HG03135 (cell line): Measurements from ENCODE around the gene LYRM7.
A peak's percentile ranks its signal among the peaks of the same experiment; 100 is the strongest.
"Not testable (repeated sequence)": the region's sequence is repeated elsewhere in the genome, so short reads cannot be mapped to it uniquely, and the experiment has no call there.

Source experiments
- ATAC-seq: cut with Tn5 transposase; IDR thresholded peaks from one replicate; pipeline ENCODE4 v1.9.1; 2021; ENCODE audit warnings: mild to moderate bottlenecking, moderate library complexity; ENCODE audit not compliant: unreplicated experiment

Gene LYRM7

DNA sequence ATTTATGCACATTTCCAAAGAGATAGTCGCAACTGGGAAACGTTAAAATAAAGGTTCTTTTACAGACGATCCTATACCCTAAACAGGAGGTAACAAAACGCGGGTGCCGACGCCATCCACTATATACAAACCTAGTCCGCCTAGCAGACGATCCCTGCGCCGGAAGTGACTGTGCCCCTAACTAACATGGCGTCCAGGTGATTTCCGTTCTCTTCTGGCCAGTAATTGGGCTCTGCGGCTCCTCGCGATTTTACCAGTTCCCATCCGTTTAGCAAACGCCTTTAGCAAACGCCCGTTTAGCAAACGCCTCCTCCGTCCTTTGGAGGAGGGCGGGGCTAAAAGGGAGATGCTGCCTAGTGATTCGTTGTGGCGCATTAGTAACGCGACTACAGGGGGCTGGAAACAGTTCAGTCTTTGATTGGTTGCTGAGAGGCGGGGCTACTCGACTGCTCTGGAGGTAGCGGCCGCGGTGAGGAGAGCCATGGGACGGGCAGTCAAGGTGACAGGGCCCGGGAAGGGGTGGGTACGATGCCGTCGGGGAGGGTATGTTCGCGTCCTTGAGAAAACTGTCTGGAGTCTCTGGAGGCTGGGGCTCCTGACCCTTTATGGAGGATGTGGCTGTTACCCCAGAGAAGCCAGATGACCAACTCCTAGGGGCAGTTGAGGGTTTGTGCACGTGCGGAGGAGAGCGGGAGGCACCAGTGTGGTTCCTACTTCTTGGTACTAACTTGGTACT is at the start of gene LYRM7:
TSS of gene LYRM7 (plus strand) at position 405 of the 736 bp plus-strand sequence. CDS start at position 482, 77 bp downstream.
- ATAC-seq, result peak; percentile 98

DNA sequence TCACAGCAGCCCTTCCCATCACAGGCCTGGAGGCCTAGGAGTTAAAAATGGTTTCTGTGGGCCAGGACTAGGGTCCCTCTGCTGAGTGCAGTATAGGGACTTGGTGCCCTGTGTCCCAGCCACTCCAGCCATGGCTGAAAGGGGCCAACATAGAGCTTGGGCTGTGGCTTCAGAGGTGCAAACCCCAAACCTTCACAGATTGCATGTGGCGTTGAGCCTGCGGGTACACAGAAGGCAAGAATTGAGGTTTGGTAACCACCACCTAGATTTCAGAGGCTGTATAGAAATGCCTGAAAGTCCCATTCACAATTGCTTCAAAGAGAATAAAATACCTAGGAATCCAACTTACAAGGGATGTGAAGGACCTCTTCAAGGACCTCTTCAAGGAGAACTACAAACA is 43.5 kb upstream of the LYRM7 start:
- not testable (repeated sequence) for ATAC-seq

DNA sequence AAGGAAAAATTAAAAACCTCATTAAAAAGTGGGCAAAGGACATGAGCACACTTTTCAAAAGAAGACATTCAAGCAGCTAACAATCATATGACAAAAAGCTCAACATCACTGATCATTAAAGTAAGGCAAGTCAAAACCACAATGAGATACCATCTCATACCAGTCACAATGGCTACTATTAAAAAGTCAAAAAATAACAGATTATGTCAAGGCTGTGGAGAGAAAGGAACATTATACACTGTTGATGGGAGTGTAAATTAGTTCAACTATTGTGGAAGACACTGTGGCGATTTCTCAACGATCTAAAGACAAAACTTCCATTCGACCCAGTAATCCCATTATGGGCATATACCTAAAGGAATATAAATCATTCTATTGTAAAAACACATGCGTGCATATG is 41.4 kb upstream of the LYRM7 start:
- no peak for ATAC-seq

DNA sequence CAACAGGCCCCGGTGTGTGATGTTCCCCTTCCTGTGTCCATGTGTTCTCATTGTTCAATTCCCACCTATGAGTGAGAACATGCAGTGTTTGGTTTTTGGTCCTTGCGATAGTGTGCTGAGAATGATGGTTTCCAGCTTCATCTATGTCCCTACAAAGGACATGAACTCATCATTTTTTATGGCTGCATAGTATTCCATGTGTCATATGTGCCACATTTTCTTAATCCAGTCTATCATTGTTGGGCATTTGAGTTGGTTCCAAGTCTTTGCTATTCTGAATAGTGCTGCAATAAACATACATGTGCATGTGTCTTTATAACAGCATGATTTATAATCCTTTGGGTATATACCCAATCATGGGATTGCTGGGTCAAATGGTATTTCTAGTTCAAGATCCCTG is 37.7 kb upstream of the LYRM7 start:
- ATAC-seq, result not testable (repeated sequence)

DNA sequence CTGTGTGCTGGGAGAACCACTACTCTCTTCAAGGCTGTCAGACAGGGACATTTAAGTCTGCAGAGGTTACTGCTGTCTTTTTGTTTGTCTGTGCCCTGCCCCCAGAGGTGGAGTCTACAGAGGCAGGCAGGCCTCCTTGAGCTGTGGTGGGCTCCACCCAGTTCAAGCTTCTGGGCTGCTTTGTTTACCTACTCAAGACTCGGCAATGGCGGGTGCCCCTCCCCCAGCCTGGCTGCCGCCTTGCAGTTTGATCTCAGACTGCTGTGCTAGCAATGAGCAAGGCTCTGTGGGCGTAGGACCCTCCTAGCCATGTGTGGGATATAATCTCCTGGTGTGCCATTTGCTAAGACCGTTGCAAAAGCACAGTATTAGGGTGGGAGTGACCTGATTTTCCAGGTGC is 32.3 kb upstream of the LYRM7 start:
- not testable (repeated sequence) for ATAC-seq

DNA sequence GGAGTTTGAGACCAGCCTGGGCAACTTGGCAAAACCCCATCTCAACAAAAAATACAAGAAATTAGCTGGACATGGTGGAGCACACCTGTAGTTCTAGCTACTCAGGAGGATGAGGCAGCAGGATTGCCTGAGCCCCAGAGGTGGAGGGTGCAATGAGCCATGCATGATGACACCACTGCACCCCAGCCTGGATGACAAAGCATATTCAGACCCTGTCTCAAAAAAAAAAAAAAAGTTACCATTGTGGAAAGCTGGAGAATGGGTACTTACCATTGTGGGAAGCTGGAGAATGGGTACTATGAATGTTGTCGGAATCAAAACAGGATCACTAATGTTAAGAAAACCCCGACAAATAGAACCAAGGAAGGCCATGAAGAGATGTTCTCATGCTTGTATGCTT is 31.4 kb upstream of the LYRM7 start:
- no peak for ATAC-seq

DNA sequence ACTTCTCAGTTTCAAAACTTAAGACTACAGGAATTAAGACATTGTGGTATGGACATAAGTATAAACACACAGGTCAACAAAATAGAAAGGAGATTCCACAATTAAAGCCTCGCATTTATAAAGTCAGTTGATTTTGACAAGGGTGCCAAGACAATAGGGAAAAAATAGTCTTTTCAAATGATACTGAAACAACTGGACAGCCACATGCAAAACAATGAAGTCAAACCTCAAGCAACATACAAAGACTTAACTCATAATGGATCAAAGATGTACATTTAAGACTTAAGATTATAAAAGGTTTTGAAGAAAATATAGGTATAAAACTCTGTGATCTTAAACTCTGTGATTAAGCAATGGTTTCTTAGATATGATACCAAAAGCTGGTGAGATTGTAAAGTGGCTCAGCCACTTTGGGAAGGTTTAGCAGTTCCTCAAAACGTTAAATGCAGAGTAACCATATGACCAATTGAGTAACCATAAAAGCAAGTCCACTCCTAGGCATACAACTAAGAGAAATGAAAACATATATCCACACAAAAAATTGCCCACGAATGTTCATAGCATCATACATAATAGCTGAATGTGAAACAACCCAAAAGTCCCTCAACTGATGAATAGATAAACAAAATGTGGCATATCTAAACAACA is 27.6 kb upstream of the LYRM7 start:
- no peak for ATAC-seq

DNA sequence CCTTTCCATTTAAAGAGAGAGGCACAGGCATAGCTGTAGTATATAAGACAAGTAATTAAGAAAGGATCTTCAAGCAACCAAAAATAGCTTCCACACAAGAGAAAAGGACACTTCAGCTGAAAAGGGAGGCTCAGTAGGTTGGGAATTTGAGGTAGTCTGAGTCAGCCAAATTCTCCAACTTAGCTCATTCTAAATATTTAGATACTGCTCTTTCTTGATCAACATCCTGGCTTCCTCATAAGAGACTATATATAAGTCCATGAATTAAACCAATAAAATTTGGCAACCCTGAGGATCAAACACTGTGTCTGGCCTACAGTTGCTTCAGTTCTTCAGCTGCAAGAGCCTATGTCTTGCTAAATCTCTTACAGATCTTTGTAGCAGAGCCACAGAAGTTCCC is 23.5 kb upstream of the LYRM7 start:
- no peak for ATAC-seq

DNA sequence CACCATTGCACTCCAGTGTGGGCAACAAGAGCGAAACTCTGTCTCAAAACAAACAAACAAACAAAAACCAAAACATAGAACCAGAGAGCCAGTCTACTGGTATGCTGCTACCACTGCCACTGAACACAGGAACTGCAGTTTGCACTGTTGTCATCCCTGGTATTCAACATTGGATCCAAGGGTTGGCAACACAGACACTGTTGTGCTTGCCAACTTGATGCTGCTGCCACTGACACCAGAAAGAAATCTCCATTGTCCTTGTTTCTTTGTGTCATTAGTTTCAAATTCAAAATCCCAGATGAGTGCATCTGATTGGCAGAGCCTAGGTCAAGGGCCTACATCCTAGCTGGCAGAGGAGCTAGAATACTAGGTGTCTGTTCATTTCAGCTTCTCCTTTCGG is 21.9 kb upstream of the LYRM7 start:
- no peak for ATAC-seq

DNA sequence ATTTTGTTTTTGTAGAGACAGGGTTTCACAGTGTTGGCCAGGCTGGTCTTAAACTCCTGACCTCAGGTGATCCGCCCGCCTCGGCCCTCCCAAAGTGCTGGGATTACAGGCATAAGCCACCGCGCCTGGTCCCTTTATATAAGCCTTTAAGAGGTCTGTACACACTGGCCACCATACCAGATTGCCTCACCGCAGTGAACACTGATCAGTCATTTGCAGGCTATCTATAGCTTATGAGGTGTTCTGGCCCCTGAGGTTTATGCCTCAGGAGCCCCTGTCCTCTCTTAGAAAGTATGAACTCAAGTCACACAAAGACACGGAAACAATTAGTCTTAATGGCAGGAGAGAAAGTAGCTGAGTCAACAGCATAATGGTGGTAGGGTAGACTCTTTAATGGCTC is 20.3 kb upstream of the LYRM7 start:
- no peak for ATAC-seq

DNA sequence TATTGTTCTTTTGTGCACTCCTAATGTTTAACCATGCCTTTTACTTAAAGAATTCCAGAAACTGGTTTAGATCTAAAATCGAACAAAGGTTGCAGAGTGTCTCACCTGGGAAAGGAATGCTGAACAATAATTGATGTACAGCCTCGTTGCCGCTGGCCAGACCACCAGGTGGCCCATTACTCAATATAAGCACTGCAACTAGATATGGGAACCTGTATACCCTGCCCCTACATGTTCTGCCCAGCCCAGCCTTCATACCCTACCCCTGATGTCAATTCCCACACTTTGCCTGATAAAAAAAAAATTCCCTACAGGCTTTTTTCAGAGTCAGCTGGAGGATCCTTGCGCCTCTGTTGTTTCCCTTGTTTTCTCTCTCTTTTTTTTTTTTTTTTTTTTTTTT is 19.5 kb upstream of the LYRM7 start:
- ATAC-seq, result no peak

DNA sequence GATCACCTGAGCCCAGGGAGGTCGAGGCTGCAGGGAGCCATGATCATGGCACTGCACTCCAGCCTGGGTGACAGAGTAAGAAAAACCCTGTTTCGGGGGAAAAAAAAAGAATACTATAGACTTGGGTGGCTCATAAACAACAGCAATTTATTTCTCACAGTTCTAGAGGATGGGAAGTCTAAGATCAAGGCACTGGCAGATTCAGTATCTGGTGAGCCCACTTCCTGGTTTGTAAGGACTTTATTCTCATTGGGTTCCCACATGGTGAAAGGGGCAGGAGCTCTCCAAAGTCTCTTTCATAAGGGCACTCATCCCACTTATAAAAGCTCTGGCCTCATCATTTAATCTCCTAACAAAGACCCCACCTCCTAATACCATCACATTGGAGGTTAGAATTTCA is 14.4 kb upstream of the LYRM7 start:
- ATAC-seq, result no peak

DNA sequence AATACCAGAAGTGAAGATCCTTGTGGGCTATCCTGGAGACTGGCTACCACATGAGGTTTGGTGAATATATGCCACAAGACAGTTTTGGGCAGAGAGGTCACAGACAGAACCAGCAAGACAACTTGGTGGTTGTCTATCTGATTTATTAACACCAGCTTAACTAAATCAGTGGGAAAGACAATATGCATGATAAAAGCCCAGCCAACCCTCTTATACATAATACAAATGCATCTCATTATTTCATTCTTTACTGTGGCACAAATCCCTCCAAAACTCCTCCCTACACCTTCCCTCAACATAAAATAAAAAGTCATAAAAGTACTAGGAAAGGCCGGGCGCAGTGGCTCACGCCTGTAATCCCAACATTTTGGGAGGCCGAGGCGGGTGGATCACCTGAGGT is 13.8 kb upstream of the LYRM7 start:
- ATAC-seq, result no peak

DNA sequence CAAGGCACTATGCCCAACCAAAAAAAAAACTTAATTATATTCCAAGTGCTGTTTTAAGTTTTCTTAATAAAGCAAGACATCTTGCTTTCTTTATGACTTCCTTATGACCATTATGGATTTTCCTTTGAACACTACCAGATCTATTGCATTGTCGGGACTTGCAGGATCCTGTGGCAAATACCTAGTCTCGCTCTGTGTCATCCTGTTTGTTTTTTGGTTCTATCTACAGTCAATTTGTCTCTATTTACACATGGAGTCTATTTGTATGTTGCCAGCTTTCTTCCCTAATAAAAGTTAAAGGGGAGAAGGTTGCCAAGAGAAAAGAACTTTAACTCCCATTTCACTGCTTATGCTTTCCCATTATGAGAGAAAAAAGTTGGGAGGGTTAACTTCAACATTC is 10.6 kb upstream of the LYRM7 start:
- no peak for ATAC-seq

DNA sequence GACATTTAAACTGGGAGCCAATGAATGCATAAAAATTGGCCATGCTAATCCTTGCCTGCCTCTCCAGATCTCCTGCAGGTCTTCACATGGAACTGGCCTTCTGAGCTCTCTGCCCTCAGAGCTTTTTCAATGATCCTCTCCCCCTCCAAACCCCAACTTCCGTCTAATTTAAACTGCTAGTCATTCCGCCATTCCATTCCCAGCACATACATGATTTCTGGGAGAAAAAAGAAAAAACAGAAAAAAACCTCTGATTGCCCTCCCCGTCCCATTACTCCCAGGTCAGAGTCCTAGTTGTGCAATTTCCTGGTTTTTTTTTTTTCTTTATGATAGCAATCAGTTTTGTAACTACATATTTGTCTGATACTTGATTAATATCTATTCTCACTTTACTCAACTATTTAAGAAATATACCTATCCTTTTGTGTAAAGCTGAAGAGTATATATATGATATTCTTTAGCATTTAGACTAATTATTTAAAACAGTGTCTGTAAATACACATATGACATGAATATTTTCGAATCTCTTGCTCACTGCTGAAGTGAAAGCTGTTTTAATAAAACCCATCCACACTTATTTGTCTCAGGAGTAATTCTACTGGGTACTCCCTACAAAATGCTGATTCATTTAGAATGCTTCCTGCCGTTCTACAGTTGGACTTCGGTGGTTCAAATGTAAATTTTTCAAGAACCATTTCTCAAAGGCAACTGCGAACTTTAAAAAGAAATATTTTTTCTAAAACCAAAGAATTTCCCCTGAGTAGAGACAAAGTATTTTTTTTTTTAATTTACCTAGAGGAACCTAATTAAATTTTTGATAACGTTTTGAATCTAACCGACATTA is 7.2 kb upstream of the LYRM7 start:
- no peak for ATAC-seq

DNA sequence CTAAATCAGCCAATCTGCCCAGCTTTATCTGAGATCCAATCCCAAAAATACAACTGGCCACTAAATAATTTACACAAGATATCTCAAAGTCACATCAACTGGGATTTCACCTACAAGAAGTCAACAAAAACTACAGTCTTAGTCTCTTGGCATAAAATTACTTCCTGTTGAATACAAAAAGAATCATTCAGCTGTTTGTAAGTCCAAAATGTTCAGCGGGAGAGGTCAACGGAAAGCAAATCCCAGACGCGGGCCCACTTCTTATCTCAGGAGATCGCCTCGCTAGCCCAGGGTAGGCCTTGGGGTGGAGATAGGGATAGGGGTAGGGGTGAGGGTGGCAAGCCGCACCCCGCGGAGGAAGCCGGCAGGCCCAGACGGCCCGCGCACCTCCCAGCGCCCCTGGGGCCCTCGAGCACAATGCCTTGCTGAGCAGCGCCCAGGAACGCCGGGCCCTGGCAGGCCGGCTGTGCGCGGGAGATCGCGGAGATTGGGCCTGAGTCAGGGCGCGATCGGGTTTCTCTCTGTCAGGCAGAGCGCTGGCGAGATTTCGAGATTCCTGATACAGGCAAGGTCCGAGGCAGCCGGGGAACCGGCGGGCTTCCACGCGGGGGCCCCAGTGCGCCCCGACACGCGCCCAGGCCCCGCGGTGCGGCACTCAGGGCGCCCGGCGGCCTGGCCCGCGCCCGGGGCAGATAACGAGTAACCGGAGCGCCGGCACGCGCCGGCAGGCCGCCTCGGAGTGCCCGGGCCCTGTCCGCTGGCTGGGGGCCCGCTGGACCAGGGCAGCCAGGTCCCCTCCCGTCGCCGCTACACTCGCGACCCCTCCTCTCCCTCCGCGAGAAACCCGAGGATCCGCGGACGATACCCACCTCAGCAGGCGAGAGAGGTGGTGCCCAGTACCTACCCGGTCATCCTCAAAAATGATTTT is 6.3 kb upstream of the LYRM7 start:
- peak; percentile 70 for ATAC-seq

DNA sequence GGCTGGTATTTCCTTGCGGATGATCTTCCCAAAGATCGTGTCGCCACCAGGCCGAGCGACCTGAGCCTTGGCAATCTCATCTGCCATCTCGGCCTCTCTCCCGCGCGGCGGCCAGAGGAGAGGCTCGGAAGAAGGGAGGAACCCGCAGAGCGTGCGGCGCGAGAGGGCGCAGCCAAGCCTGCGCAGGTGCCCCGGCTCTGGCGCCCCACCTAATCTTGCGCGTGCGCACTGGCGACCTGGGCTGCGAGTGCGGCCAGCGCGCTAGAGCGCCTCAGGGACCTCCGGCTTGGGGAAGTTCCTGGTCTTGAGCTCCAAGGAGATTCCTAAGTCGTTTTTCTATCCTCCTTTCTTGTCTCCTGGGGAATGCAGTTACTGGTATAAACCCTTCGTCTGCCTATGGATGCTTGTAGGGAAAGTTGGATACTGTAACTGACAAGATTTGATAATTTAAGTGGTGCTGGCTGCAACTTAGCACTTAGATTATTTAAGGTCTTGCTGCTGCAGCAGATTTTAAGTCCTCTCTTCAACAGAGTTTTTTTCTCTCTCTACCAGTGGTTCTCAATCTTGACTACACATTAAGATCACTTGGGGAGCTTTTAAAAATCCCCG is 5.5 kb upstream of the LYRM7 start, which contains the start of gene HINT1:
TSS of gene HINT1 (minus strand) at position 138 of the 609 bp plus-strand sequence. CDS start at position 87, 51 bp downstream.
- ATAC-seq, result peak; percentile 80

DNA sequence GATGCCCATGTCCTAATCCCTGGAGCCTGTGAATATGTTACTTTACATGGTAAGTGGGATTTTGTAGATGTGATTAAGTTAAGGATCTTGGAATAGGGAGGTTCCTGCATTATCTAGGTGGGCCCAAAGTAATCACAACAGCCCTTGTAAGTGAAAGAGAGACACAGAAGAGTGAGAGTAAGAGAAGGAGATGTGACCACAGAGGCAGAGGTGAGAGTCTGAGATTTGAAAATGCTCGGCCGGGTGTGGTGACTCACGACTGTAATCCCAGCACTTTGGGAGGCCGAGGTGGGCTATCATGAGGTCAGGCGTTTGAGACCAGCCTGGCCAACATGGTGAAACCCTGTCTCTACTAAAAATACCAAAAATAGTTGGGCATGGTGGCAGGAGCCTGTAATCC is 3.1 kb upstream of the LYRM7 start:
- no peak for ATAC-seq

DNA sequence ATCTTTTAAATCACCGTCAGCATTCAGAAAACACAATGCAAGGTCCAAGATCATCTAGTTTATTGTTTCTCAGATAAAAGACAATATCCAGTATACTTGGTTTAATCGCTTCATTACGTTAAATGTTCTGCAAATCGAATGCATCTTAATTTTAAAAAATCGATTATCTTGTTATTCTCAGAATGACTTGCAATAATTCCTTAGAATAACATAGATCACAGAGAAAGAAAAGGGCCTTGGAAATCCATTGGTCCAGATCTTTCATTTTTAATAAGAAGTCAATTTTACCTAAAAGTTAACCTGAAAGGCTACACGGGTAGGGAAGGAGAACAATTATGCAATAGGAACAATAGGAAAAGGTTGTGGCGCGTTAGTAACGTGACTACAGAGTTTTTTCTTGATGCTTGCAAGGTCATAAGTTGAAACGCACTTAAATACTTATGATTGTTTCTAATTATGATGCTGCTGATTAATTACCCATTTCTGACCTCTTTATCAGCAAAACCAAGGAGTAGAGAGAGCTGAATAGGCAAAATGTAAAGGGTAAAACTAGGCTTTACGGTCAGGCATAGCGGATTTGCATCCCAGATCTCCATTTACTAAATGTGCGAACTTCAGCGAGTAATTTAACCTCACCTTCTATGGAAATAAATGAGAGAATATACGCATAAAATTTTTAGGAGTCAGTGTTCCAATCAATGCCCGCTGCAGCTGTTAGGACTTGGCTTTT is 769 bp upstream of the LYRM7 start:
- ATAC-seq, result no peak
